ENCODE measurements around the gene GABRG2.

The GABRG2 gene

DNA sequence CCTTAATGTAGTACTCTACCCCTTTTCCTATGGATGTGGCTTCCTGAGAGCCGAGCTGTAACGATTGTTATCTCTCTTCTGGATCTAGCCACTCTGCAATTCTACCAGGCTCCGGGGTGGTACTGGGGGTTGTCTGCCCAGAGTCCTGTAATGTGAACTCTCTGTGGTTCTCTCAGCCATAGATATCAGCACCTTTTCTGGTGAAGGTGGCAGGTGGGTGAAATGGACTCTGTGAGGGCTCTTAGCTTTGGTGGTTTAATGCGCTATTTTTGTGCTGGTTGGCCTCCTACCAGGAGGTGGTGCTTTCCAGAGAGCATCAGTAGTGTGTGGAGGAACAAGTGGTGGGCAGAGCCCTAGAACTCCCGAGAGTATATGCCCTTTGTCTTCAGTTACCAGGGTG lies 122.1 kb downstream of the GABRG2 start:
- no peak for DNase-seq (ENCODE audit: low read depth in 2 of 2)

DNA sequence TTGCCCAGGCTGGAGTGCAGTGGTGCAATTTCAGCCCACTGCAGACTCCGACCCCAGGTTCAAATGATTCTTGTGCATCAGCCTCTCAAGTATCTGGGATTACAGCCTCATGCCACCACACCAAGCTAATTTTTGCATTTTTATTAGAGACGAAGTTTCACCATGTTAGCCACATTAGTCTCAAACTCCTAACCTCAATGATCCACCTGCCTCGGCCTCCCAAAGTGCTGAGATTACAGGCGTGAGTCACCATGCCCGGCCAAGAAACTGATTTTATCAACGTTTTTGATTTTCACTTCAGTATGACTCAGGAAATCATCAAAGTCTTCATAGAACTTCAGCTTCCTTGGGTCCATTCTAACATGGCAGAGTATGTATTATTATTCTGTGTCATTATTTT lies 125.4 kb downstream of the GABRG2 start:
- no peak for DNase-seq (ENCODE audit: low read depth in 2 of 2)

DNA sequence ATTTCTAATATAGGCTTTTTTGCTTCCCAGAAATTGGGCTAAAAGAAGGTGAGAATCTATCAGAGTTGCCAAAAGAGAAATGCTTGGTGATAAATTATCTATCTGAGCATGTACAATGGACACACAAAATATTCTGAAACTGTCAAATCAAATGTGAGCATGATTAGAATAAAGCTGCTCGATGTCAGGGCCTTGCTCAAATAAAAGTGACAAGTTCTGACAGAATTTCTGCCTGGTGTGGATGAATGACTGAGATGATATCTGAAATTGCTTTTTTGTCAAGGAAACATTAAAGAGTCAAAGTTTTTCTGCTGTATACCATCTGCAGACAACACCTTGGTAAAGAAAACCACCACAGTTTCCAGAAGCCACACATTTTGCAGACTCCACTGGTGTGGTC lies 128.8 kb downstream of the GABRG2 start:
- DNase-seq (ENCODE audit: low read depth in 2 of 2), result no peak

DNA sequence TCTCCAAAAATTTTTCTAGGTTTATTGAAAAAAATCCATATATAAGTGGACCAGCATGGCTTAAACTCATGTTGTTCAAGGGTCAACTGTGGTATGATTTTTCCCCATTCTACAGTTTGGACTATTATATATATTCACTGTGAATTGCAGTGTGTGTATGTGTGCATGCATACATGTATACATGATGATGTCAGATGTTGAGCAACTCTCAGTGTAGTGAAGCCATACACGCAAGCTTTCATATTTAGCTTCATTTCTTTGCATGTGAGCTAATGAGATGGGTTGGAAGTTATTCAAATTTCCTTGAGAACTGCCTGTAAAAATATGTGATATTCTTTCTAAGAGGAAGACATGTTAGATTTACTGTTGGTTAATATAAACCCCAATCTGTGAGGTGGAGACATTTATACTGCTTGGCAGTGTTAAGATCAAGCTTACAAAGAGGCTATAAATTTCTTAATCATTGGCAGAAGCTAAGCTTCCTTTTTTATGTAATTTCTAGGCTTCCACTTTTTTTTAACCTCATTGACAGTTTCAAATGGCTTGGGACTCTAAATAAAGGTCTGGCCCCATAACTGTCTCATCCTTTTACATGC lies 134.8 kb downstream of the GABRG2 start:
- no peak for DNase-seq (ENCODE audit: low read depth in 2 of 2)

Measured in stimulated activated CD4-positive, alpha-beta T cell treated with anti-CD3 and anti-CD28 coated beads, Interleukin-1b, Interleukin-23, amount 100 ng/mL, for 1 hour (primary cell).